ENCODE data around the gene KRTAP5-5. TPM values are rescaled to one million over a fixed set of nuclear protein-coding genes. Genes with fewer than 3 reads are reported as not detected.

KRTAP5-5 gene
- total and polyA plus RNA-seq, 7 donors = 0.28 to 0.92 TPM; not detected in 5

GRCh38 chr11:1651411-1651980 is 21.9 kb downstream of the KRTAP5-5 start:
- Histone ChIP-seq H3K4me3 (no peak overlapping the region), H3K9me3 (no peaks in the 10 kb centered on the region), H3K27me3 (peaks cover 0 to 23% (median 0%) of the 10 kb centered on the region in 3 donors), H3K27ac (no peak overlapping the region), H3K36me3 (no peaks in the 10 kb centered on the region), H3K4me1 (peaks cover 0 to 5% (median 4%) of the 10 kb centered on the region in 4 donors)
- peak; percentile 28 for DNase-seq
- intact Hi-C loops (cut with DNase I) = loop anchor here (5.0 kb wide), 1 partner anchor 501 kb away; no protein-coding TSS in a partner anchor
- TF ChIP-seq POLR2A (IDR thresholded peaks at IDR 0.05) (no peak), EP300 (IDR thresholded peaks at IDR 0.05) (no peak), CTCF (IDR thresholded peaks at IDR 0.05) (no peak), POLR2AphosphoS5 (IDR thresholded peaks at IDR 0.05) (no peak)
- WGBS, 2 donors = 84% methylated on average over 7 of the region's 7 CpGs

GRCh38 chr11:1652026-1652425 is 22.5 kb downstream of the KRTAP5-5 start:
- intact Hi-C loops (cut with DNase I) = loop anchor here (1.0 to 5.0 kb wide), 3 partner anchors 41 to 500 kb away; no protein-coding TSS in a partner anchor
- no peak overlapping the region for H3K4me3 ChIP-seq
- no peak for TF ChIP-seq EP300 (IDR thresholded peaks at IDR 0.05)
- no peak for TF ChIP-seq CTCF (IDR thresholded peaks at IDR 0.05)
- no peak for TF ChIP-seq POLR2AphosphoS5 (IDR thresholded peaks at IDR 0.05)
- no peak for TF ChIP-seq POLR2A (IDR thresholded peaks at IDR 0.05)
- no peaks in the 10 kb centered on the region for H3K36me3 ChIP-seq
- no peaks in the 10 kb centered on the region for H3K9me3 ChIP-seq
- 86 to 88% methylated on average over 19 of the region's 19 CpGs for WGBS, 2 donors
- peaks cover 0 to 5% (median 4%) of the 10 kb centered on the region in 4 donors for H3K4me1 ChIP-seq
- no peak overlapping the region for H3K27ac ChIP-seq
- H3K27me3 ChIP-seq = peaks cover 0 to 23% (median 0%) of the 10 kb centered on the region in 3 donors
- peak; percentile 57 for DNase-seq

GRCh38 chr11:1652442-1652770 is 22.8 kb downstream of the KRTAP5-5 start:
- no peak overlapping the region for H3K27ac ChIP-seq
- no peak overlapping the region for H3K4me3 ChIP-seq
- 52 to 58% methylated on average over 20 of the region's 20 CpGs for WGBS, 2 donors
- no peak for DNase-seq
- intact Hi-C loops (cut with DNase I) = loop anchor here (1.0 to 5.0 kb wide), 3 partner anchors 40 to 500 kb away; no protein-coding TSS in a partner anchor
- no peaks in the 10 kb centered on the region for H3K9me3 ChIP-seq
- H3K4me1 ChIP-seq = peaks cover 0 to 5% (median 4%) of the 10 kb centered on the region in 4 donors
- TF ChIP-seq POLR2AphosphoS5 (IDR thresholded peaks at IDR 0.05) (no peak), POLR2A (IDR thresholded peaks at IDR 0.05) (no peak), CTCF (IDR thresholded peaks at IDR 0.05) (no peak), EP300 (IDR thresholded peaks at IDR 0.05) (no peak)
- H3K36me3 ChIP-seq = no peaks in the 10 kb centered on the region
- H3K27me3 ChIP-seq = peaks cover 0 to 23% (median 0%) of the 10 kb centered on the region in 3 donors

GRCh38 chr11:1652771-1653540 is 23.4 kb downstream of the KRTAP5-5 start:
- Histone ChIP-seq H3K4me3 (no peak overlapping the region), H3K9me3 (no peaks in the 10 kb centered on the region), H3K27ac (no peak overlapping the region), H3K4me1 (peaks cover 0 to 5% (median 4%) of the 10 kb centered on the region in 4 donors), H3K36me3 (no peaks in the 10 kb centered on the region), H3K27me3 (peaks cover 0 to 23% (median 0%) of the 10 kb centered on the region in 3 donors)
- WGBS, 2 donors = 34 to 39% methylated on average over 34 of the region's 34 CpGs
- intact Hi-C loops (cut with DNase I) = loop anchor here (1.0 to 5.0 kb wide), 3 partner anchors 40 to 499 kb away; no protein-coding TSS in a partner anchor
- DNase-seq = peak; percentile 84
- TF ChIP-seq CTCF (IDR thresholded peaks at IDR 0.05) = peak; percentile 89 to 97 (median 94)
- no peak for TF ChIP-seq POLR2A (IDR thresholded peaks at IDR 0.05)

Data from sigmoid colon (tissue), 7 donors.